Activated CD4-positive, CD25-positive, alpha-beta regulatory T cell treated with anti-CD3 and anti-CD28 coated beads, Interleukin-2, amount 50 U/mL, for 24 hours (primary cell): ENCODE results near the gene DCN.

Experiments used
- ATAC-seq, 2 donors: fragments of 150-1000 bp; cut with Tn5 transposase; one replicate each; pipeline ENCODE4 v1.10.0; 2021; ENCODE audit warnings: mild to moderate bottlenecking in 1 of 2, moderate library complexity in 1 of 2

Gene DCN

DNA sequence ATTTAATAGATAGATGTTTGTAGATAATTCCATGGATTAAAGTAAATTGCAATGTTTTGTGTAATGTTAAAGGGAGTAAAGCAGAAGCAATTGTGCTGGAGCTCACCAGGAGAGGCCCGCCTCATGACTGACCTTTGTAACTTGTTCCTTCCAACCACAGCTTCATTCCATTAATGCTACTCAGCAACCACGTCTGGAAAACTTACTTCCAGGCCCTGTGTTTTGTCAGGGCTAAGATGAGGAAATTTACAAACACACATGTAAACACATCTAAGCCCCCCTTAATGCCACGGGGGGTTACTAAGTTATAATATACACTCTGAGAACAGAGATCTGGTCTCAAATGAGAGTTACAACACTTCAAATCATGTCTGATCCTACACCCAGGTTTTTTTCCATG lies 83.7 kb downstream of the DCN start:
- no peak for ATAC-seq

DNA sequence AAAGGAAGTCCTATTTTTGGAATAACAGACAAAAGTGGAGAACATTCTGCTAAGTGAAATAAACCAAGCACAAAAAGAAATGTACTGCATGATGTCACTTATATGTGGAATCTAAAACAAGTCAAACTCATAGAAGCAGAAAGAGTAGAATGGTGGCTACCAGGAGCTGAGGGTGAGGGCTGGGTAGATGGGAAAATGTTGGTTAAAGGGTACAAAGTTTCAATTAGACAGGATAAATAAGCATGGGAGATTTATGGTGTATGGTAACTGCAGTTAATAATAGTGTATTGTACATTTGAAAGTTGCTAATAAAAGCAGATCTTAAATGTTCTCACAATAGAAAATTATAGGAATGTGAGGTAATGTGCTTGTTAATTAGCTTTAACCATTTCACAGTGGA lies 84.2 kb downstream of the DCN start:
- no peak for ATAC-seq

DNA sequence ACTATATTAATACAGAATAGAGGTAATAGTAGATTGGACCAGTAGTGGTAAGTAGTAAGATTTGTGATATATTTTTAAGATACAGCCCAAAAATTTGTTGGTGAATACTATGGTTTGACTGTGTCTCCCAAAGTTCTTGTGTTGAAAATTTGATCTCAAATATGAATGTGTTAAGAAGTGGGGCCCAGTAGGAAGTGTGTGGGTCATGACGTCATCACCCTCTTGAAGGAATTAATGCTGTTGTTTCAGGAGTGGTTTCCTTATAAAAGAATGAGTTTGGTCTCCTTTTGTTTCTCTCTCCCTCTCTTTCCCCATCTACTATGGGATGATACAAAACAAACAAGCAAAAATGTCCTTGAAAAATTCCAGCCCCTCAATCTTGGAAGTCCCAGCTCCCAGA lies 87.7 kb downstream of the DCN start:
- ATAC-seq: no peak

DNA sequence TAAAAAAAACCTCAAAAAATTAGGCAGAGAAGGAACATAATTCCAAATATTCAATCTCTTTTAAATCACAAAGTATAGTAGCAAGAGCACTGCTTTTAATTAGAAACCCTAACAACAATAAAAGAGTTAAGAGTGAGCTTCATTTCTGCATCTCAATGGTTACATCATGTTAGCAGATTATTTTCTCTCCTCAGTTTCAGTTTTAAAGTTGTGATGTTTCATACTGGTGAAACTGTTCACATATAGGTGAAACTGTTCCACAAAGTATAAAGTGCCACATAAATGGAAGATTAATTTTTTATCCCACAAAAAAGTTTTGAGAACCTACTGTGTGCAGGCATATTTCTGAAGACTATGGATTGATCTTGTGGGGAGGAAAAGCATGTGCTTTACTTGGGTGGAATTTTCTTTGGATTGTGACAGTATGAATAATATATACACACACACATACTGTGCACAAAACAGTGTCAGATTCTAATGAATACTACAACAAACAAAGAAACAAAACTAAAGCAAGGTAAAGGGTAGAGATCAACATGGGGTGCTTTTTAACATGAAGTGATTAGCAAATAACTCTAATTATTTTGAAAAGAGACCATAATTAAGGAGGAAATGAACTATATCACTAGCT lies 88.5 kb downstream of the DCN start:
- ATAC-seq: no peak

DNA sequence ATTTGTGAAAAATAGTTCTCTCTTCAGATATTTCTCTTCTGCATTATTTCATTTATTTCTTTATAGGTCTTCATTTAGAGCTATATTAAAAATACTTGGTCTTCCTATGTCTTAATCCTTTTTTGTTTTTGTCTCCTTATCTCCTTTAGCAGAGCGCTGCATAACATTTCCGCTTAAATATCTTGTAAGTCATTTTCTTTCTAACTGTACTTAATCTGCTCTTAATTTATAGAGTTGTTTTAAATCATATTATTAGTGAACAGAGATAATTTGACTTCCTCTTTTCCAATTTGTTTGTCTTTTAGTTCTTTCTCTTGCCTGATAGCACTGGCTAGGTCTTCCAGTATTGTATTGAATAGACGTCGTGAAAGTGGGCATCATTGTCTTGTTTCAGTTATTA lies 89.3 kb downstream of the DCN start:
- ATAC-seq: no peak

DNA sequence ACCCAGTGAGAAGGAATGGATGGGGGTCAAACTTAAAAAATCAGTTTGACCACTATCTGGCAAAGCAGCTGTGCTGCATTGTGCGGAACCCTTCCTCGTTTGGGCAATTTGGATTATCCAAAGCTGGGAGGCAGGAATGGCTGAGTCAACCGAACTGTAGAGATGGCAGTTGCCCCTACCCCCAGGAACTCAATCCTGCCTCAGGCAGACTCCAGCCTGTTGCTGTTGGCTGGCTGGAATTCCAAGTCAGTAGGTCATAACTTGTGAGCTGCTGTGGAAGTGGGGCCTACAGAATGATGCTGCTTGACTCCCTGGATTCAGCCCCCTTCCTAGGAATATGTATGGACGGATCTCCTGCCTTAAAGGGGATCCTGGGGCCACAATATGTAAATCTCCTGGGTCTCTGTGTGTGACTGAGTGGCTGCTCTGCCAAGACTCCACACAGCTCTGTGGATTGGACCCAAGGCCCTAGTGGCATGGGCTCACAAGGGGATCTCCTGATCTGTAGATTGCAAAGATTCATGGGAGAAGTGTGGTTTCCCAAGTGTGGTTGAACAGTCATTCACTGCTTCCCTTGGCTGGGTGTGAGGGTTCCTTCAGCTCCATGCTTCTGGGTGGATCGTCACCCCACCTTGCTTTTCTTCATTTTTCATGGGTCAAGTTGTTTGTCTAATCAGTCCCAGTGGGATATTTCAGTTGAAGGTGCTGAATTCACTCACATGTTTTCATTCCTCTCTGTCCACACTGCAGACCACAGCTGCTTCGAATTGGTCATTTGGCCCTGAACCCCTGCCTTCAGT lies 90.5 kb downstream of the DCN start:
- no peak for ATAC-seq
